Hepatocyte (in vitro differentiated cells): ENCODE measurements around the gene TENM4.

ENCODE experiments used
- CTCF ChIP-seq: fragments of 200-600 bp; sonication (generic); IDR thresholded peaks from 2 replicates; pipeline ENCODE4 v1.5.1; 2016; ENCODE audit warnings: antibody characterized with exemption, mild to moderate bottlenecking; ENCODE audit not compliant: poor library complexity
- EZH2 ChIP-seq: fragments of 200-600 bp; sonication (generic); IDR thresholded peaks from 2 replicates; pipeline ENCODE4 v1.6.1; 2016; ENCODE audit warnings: antibody characterized with exemption, mild to moderate bottlenecking, borderline replicate concordance
- EZH2phosphoT487 ChIP-seq: fragments of 200-600 bp; sonication (generic); IDR thresholded peaks from one replicate; pipeline ENCODE4 v1.6.1; 2018; ENCODE audit warnings: antibody characterized with exemption, mild to moderate bottlenecking, low read depth, moderate library complexity; ENCODE audit not compliant: unreplicated experiment, severe bottlenecking

DNA sequence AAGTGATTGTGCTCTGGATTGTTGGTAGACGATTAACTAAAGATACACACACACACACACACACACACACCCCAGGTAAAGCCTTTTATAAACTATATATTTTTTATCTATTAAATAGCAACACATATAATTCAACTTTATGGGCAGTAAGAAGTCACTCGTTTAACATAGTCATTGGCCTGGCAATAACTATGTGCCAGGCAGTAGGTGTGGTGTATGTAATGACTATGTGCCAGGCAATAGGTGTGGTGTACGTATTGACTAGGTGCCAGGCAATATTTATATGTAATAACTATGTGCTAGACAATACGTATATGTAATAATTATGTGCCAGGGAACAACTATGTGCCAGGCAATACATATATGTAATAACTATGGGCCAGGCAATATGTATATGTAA lies 40.0 kb upstream of the TENM4 start:
- TF ChIP-seq CTCF (no peak), EZH2phosphoT487 (no peak), EZH2 (no peak)
